Cardiac muscle cell (in vitro differentiated cells and primary cell): Measurements from ENCODE around the gene NECTIN1. TPM values are rescaled to one million over a fixed set of nuclear protein-coding genes. Genes with fewer than 3 reads are reported as not detected.

Experiments
- DNase-seq, 2 donors: peaks; one replicate each; pipeline versions ENCODE4 v3.0.0 to v3.0.0-alpha.2; 2010 to 2017; ENCODE audit warnings: low read depth in 1 of 2, low spot score in 1 of 2
- H3K27ac ChIP-seq: fragments of 200-600 bp; sonication (generic); 2 replicates; pipeline ENCODE4 v1.5.1; 2016
- H3K27me3 ChIP-seq: fragments of 200-600 bp; sonication (generic); 2 replicates; pipeline ENCODE4 v1.6.0; 2016; ENCODE audit warnings: control low read depth
- H3K36me3 ChIP-seq: fragments of 200-600 bp; sonication (generic); 2 replicates; pipeline ENCODE4 v1.5.1; 2016; ENCODE audit warnings: control low read depth
- H3K4me1 ChIP-seq: fragments of 200-600 bp; sonication (generic); 2 replicates; pipeline ENCODE4 v1.8.1; 2017; ENCODE audit warnings: low read depth, mild to moderate bottlenecking, mixed run types
- H3K4me3 ChIP-seq: fragments of 200-600 bp; sonication (generic); 2 replicates; pipeline ENCODE4 v1.5.1; 2016; ENCODE audit warnings: mild to moderate bottlenecking
- H3K9me3 ChIP-seq: fragments of 200-600 bp; sonication (generic); 2 replicates; pipeline ENCODE4 v1.5.1; 2017; ENCODE audit warnings: low read depth, mild to moderate bottlenecking, control low read depth
- polyA plus RNA-seq: library from polyadenylated mRNA; unstranded; fragments of >200 nt; fragmentation: Nextera tagmentation; extraction: Ambion mirVana; gene quantifications from 2 replicates; pipeline ENCODE4 v1.2.1, GENCODE V29; 2016
- total RNA-seq: library from RNA; depleted of rRNA; stranded (reverse); fragments of >200 nt; gene quantifications from 2 replicates; pipeline ENCODE4 v1.2.3, GENCODE V29; 2016
- TF ChIP-seq, protein P1 (sequence below): IDR thresholded peaks from 2 replicates; pipeline ENCODE4 v1.5.1; 2012; ENCODE audit warnings: low read depth, mild to moderate bottlenecking, low read length

The NECTIN1 gene
- total and polyA plus RNA-seq, 2 experiments from 2014 or later = 5.2 to 9.1 TPM

DNA sequence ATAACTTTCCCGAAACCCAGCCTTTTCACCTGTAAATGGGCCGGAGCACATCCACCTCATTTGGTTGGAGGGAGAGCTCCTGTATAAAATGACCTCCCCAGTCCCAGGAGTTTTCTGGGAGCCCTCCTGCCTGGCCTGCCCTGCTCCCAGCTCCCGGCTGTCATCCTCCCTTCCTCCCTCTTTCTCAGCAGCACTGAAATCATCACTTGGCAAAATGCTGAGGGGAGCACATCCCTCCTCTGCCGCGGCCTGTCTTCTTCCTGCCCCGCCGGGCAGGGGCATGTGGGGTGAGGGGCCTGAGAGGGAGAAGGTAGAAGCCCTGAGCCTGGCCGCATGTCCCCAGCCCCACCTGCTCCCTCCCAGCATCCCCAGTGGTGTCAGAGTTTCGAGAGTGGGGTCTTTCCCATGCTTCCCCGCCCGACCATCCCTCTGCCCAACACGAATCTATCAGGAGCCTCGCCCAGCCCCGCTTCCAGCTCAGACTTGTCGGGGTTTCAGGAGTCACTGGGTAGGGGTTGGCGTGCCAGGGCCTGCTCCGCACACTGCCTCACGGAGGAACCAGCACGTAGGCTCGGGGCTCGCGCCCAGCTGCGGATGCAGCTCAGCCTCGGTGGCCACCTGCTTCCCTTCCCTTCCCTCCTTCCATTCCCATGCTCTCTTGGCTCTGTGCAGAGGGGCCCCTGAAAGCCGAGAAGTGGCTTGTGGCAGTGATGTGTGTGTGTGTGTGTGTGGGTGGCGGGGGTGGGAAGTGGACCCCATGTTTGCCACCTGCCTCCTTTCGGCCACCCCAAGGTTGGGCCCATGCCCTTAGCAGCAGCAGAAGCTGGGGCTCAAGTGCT lies 37.1 kb downstream of the NECTIN1 start:
- TF ChIP-seq, protein P1, sequence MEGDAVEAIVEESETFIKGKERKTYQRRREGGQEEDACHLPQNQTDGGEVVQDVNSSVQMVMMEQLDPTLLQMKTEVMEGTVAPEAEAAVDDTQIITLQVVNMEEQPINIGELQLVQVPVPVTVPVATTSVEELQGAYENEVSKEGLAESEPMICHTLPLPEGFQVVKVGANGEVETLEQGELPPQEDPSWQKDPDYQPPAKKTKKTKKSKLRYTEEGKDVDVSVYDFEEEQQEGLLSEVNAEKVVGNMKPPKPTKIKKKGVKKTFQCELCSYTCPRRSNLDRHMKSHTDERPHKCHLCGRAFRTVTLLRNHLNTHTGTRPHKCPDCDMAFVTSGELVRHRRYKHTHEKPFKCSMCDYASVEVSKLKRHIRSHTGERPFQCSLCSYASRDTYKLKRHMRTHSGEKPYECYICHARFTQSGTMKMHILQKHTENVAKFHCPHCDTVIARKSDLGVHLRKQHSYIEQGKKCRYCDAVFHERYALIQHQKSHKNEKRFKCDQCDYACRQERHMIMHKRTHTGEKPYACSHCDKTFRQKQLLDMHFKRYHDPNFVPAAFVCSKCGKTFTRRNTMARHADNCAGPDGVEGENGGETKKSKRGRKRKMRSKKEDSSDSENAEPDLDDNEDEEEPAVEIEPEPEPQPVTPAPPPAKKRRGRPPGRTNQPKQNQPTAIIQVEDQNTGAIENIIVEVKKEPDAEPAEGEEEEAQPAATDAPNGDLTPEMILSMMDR = no peak
- DNase-seq = no peak
- H3K4me1 ChIP-seq = no peaks in the 10 kb centered on the region
- H3K27me3 ChIP-seq = no peaks in the 10 kb centered on the region
- H3K27ac ChIP-seq = no peak overlapping the region
- H3K36me3 ChIP-seq = no peaks in the 10 kb centered on the region
- H3K9me3 ChIP-seq = no peaks in the 10 kb centered on the region
- H3K4me3 ChIP-seq = no peak overlapping the region

DNA sequence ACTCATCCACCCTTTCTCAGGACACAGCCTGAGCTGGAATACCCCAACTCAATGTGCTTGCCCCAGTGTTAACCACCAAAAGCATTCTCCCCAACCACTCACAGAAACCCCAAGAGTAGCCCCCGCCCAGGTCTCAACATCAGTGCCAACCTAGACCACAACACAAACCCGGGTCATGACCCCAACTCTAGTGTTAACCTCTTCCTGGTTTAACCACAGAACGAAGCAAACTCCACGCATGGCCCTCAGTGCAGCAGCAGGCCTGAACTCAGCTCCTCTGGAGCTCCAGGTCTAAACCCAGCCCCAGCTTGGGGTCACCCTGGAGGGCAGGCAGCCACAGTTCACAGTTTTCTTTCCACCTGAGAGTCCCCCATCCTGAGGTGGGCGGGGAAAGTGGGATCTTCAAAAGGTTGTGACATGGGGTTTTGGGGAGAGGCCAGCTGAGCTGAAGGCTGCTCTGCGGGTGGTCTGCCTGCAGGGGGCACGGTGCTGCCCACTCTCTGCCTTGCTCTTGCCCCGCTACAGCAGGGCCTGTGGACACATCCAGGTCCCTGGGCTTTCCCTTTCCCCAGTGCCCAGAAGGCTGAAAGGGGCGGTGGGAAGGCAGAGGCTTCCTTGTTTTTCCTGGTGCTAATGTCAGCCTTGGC lies 37.9 kb downstream of the NECTIN1 start:
- Histone ChIP-seq H3K27ac (no peak overlapping the region), H3K4me3 (no peak overlapping the region), H3K4me1 (no peaks in the 10 kb centered on the region), H3K36me3 (no peaks in the 10 kb centered on the region), H3K9me3 (no peaks in the 10 kb centered on the region), H3K27me3 (no peaks in the 10 kb centered on the region)
- TF ChIP-seq, protein P1 = peak; percentile 15
- DNase-seq = no peak

DNA sequence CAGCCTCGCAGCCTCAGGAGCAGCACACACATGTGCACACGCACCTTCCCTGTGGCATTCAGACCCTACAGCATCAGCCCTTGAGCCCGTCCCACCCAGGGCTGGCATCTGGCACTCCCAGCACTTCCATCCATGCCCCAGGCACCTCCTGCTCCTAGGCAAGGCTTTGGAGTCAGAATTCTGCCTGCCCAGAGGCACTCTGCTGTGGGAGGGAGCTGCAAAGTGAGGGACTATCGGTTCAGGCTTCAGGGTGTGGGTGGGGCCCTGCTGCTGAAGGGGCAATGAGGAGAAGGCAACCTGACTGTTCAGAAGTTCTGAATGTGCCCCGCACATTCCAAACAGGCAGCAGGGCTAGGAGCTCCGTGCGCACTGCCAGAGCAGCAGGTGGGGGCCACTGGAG lies 39.7 kb downstream of the NECTIN1 start:
- Histone ChIP-seq H3K36me3 (no peaks in the 10 kb centered on the region), H3K4me3 (no peak overlapping the region), H3K9me3 (no peaks in the 10 kb centered on the region), H3K4me1 (peaks cover 6% of the 10 kb centered on the region), H3K27ac (no peak overlapping the region), H3K27me3 (no peaks in the 10 kb centered on the region)
- TF ChIP-seq, protein P1 = no peak
- no peak for DNase-seq

- peaks cover 8% of the 10 kb centered on the region for H3K4me1 ChIP-seq
- no peaks in the 10 kb centered on the region for H3K36me3 ChIP-seq
- H3K27me3 ChIP-seq = no peaks in the 10 kb centered on the region
- no peaks in the 10 kb centered on the region for H3K9me3 ChIP-seq
- no peak overlapping the region for H3K27ac ChIP-seq
- TF ChIP-seq, protein P1 = no peak
- H3K4me3 ChIP-seq = no peak overlapping the region
- no peak for DNase-seq
These were observed 40.6 kb downstream of the NECTIN1 start for GRCh38 chr11:119688356-119688755.

- no peak for DNase-seq
- Histone ChIP-seq H3K4me1 (peaks cover 12% of the 10 kb centered on the region), H3K9me3 (no peaks in the 10 kb centered on the region), H3K36me3 (no peaks in the 10 kb centered on the region), H3K4me3 (no peak overlapping the region), H3K27me3 (no peaks in the 10 kb centered on the region), H3K27ac (no peak overlapping the region)
- TF ChIP-seq, protein P1 = no peak
These were observed 41.5 kb downstream of the NECTIN1 start for GRCh38 chr11:119687373-119688046.
